Measurements from ENCODE around the gene CCDC137. TPM values are rescaled to one million over a fixed set of nuclear protein-coding genes. Genes with fewer than 3 reads are reported as not detected.

CCDC137 gene
- total RNA-seq, 1 donor from 2014 or later, result 14.9 TPM

DNA sequence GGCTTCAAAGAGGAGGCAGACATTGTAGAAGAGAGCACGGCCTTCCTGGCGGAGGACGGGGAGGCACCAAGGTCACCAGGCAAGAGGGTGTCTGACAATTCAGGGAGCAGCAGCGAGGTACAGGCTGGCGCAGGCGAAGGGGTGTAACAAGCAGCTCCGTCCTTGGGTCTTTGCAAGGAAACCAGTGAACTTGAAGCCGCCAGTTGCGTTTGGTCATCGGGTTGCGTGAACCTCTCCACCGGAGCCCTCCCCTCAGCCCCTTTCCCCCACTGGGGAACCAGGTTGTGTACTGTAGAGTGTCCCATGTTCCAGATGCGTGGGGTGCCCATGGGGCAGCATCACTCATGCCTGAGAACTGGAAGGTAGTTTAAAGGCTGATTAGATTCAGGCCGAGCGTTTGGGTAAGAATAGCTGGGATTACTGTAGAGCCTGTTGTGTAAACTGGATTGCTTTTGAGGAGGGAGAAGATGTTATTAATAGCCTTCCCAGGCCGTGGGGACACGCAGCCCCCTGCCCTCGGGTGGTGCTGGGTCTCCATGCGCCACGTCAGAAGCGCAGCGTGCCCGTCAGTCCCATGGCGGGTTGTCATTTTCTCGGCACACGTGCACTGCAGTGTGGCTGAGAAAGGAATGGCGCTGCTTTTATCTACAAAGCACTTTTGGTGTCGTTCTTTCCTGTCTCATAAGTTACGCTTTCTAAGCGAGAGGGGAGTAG is 39.1 kb downstream of the CCDC137 start:
- Mint-ChIP-seq H3K27me3 (ENCODE audit: unreplicated experiment) (no peaks in the 10 kb centered on the region), H3K4me3 (ENCODE audit: unreplicated experiment) (no peak overlapping the region), H3K36me3 (ENCODE audit: unreplicated experiment) (peaks cover 14% of the 10 kb centered on the region), H3K4me1 (ENCODE audit: unreplicated experiment) (peaks cover 27% of the 10 kb centered on the region), H3K27ac (ENCODE audit: unreplicated experiment) (no peak overlapping the region), H3K9me3 (ENCODE audit: unreplicated experiment) (no peaks in the 10 kb centered on the region)
- no peak for DNase-seq (ENCODE audit: extremely low spot score, unreplicated experiment)
- TF ChIP-seq, protein P1, sequence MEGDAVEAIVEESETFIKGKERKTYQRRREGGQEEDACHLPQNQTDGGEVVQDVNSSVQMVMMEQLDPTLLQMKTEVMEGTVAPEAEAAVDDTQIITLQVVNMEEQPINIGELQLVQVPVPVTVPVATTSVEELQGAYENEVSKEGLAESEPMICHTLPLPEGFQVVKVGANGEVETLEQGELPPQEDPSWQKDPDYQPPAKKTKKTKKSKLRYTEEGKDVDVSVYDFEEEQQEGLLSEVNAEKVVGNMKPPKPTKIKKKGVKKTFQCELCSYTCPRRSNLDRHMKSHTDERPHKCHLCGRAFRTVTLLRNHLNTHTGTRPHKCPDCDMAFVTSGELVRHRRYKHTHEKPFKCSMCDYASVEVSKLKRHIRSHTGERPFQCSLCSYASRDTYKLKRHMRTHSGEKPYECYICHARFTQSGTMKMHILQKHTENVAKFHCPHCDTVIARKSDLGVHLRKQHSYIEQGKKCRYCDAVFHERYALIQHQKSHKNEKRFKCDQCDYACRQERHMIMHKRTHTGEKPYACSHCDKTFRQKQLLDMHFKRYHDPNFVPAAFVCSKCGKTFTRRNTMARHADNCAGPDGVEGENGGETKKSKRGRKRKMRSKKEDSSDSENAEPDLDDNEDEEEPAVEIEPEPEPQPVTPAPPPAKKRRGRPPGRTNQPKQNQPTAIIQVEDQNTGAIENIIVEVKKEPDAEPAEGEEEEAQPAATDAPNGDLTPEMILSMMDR (IDR thresholded peaks at IDR 0.05), result no peak

GRCh38 chr17:81706232-81706611 is 39.7 kb downstream of the CCDC137 start:
- H3K4me3 Mint-ChIP-seq (ENCODE audit: unreplicated experiment), result no peak overlapping the region
- H3K4me1 Mint-ChIP-seq (ENCODE audit: unreplicated experiment), result peaks cover 27% of the 10 kb centered on the region

GRCh38 chr17:81706757-81707624 is 40.5 kb downstream of the CCDC137 start:
- Mint-ChIP-seq H3K36me3 (ENCODE audit: unreplicated experiment) (peaks cover 13% of the 10 kb centered on the region), H3K4me1 (ENCODE audit: unreplicated experiment) (peaks cover 24% of the 10 kb centered on the region), H3K9me3 (ENCODE audit: unreplicated experiment) (no peaks in the 10 kb centered on the region), H3K4me3 (ENCODE audit: unreplicated experiment) (no peak overlapping the region), H3K27ac (ENCODE audit: unreplicated experiment) (no peak overlapping the region), H3K27me3 (ENCODE audit: unreplicated experiment) (no peaks in the 10 kb centered on the region)
- TF ChIP-seq, protein P1 (IDR thresholded peaks at IDR 0.05), result no peak
- no peak for DNase-seq (ENCODE audit: extremely low spot score, unreplicated experiment)

More at GRCh38 chr17:81706232-81706611, 39.7 kb downstream of the CCDC137 start:
- no peak for DNase-seq (ENCODE audit: extremely low spot score, unreplicated experiment)
- H3K27ac Mint-ChIP-seq (ENCODE audit: unreplicated experiment), result no peak overlapping the region
- H3K9me3 Mint-ChIP-seq (ENCODE audit: unreplicated experiment), result no peaks in the 10 kb centered on the region
- TF ChIP-seq, protein P1 (IDR thresholded peaks at IDR 0.05), result no peak
- no peaks in the 10 kb centered on the region for H3K27me3 Mint-ChIP-seq (ENCODE audit: unreplicated experiment)
- peaks cover 13% of the 10 kb centered on the region for H3K36me3 Mint-ChIP-seq (ENCODE audit: unreplicated experiment)

DNA sequence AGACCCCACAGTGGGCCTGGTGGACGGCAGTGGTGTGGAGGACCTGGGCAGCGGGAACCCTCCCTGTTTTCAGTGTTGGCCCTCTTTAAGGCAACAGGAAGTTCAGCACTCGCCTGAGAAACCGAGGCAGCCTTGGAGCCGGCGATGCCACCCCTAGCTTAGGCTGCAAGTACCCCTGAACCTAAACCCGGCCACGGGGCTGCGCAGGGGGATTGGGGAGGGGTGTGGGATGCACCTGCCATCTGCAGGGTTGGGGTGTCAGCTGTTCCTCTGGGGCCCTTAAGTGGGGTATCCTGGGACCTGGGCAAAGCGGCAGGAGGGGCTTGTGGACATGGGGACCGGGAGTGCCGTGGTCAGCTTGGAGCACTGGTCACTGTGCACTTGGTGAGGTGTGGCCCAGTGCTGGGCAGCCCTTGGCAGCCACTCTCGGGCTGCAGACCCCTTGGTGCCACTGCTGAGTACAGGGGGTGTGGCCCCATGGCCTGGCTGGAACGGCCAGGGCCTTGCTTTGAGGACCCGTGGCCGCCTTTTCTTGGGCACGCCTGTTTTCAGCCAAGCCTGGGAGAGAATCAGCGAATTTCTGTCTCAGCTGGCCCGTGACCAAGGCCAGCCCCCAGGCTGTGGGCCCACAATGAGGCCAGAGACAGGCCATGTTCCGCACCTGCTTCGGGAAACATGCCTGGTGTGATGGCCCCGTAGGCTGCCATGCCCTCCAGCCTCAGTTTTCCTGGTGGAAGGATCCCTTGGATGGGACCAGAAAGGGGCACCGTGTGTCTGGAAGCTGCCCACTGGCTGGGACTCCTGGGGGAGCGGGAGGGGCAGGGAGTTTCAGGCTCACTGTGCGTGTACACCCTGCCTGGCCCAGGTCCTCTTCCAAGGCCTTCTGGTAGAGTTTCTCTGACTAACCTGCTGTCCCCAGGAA is 41.4 kb downstream of the CCDC137 start:
- no peaks in the 10 kb centered on the region for H3K9me3 Mint-ChIP-seq (ENCODE audit: unreplicated experiment)

More for the DNA sequence above, 41.4 kb downstream of the CCDC137 start:
- H3K27me3 Mint-ChIP-seq (ENCODE audit: unreplicated experiment), result no peaks in the 10 kb centered on the region
- H3K4me1 Mint-ChIP-seq (ENCODE audit: unreplicated experiment), result peaks cover 19% of the 10 kb centered on the region
- no peak overlapping the region for H3K4me3 Mint-ChIP-seq (ENCODE audit: unreplicated experiment)
- H3K36me3 Mint-ChIP-seq (ENCODE audit: unreplicated experiment), result peaks cover 13% of the 10 kb centered on the region
- TF ChIP-seq, protein P1 (IDR thresholded peaks at IDR 0.05), result no peak
- no peak for DNase-seq (ENCODE audit: extremely low spot score, unreplicated experiment)
- H3K27ac Mint-ChIP-seq (ENCODE audit: unreplicated experiment), result no peak overlapping the region
